GM23248 (cell line): ENCODE data around the gene FOXL1.

Source experiments
- EZH2 ChIP-seq: fragments of 200-600 bp; sonication (generic); IDR thresholded peaks from 2 replicates; pipeline ENCODE4 v1.6.1; 2018; ENCODE audit warnings: antibody characterized with exemption, mild to moderate bottlenecking; ENCODE audit not compliant: insufficient read depth, poor library complexity, severe bottlenecking
- EZH2phosphoT487 ChIP-seq: fragments of 200-600 bp; sonication (generic); IDR thresholded peaks from 2 replicates; pipeline ENCODE4 v1.6.1; 2018; ENCODE audit warnings: antibody characterized with exemption, moderate library complexity, mild to moderate bottlenecking, low read depth; ENCODE audit not compliant: insufficient read depth

DNA sequence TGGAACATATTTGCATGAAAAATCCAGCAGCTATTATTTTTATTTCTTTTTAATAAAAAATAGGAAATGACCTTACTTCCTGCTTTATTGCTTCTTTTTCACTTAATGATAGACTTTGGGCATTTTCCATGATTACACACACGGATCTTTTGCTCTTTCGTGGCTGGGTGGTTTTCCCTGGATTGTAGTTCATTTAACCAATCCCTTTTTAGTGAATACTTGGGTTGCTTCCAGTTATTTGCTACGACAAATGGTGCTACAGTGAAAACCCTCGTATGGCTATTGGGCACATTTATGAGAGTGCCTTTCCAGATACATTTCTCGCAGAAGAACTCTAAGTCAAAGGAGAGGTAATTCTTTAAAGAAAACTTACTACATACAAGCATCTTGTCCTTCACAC lies 38.6 kb downstream of the FOXL1 start:
- TF ChIP-seq EZH2 (no peak), EZH2phosphoT487 (no peak)
